GM21737 (cell line): Measurements from ENCODE around the gene SGIP1.

Experiments used
- ATAC-seq: cut with Tn5 transposase; IDR thresholded peaks from one replicate; pipeline ENCODE4 v1.9.1; 2021; ENCODE audit warnings: mild to moderate bottlenecking, moderate library complexity; ENCODE audit not compliant: unreplicated experiment

The SGIP1 gene

GRCh38 chr1:66599899-66600737 is 66.2 kb downstream of the SGIP1 start:
- no peak for ATAC-seq

- ATAC-seq: no peak
Measured at GRCh38 chr1:66605419-66605997, 71.6 kb downstream of the SGIP1 start.

- no peak for ATAC-seq
Measured at GRCh38 chr1:66606362-66607065, 72.6 kb downstream of the SGIP1 start.

GRCh38 chr1:66607458-66607857 is 73.5 kb downstream of the SGIP1 start:
- ATAC-seq: no peak

GRCh38 chr1:66613187-66613586 is 79.2 kb downstream of the SGIP1 start:
- ATAC-seq: no peak

GRCh38 chr1:66617362-66618184 is 83.6 kb downstream of the SGIP1 start:
- no peak for ATAC-seq

- ATAC-seq: no peak
Measured at GRCh38 chr1:66618390-66618789, 84.4 kb downstream of the SGIP1 start.

GRCh38 chr1:66623812-66624211 is 89.9 kb downstream of the SGIP1 start:
- no peak for ATAC-seq

- ATAC-seq: no peak
Measured at GRCh38 chr1:66624412-66625060, 90.6 kb downstream of the SGIP1 start.

- no peak for ATAC-seq
Measured at GRCh38 chr1:66626261-66626660, 92.3 kb downstream of the SGIP1 start.

GRCh38 chr1:66628926-66629325 is 95.0 kb downstream of the SGIP1 start:
- ATAC-seq: no peak

GRCh38 chr1:66633159-66633558 is 99.2 kb downstream of the SGIP1 start:
- no peak for ATAC-seq

GRCh38 chr1:66637146-66637545 is 103.2 kb downstream of the SGIP1 start:
- no peak for ATAC-seq

GRCh38 chr1:66641891-66642473 is 108.0 kb downstream of the SGIP1 start:
- ATAC-seq: no peak

- ATAC-seq: no peak
Measured at GRCh38 chr1:66642992-66643391, 109.0 kb downstream of the SGIP1 start.

- ATAC-seq: no peak
Measured at GRCh38 chr1:66644331-66644730, 110.4 kb downstream of the SGIP1 start.

- ATAC-seq: peak; percentile 72
Measured at GRCh38 chr1:66648901-66649595, 115.1 kb downstream of the SGIP1 start.

GRCh38 chr1:66652556-66652955 is 118.6 kb downstream of the SGIP1 start:
- no peak for ATAC-seq

- ATAC-seq: no peak
Measured at GRCh38 chr1:66654643-66655042, 120.7 kb downstream of the SGIP1 start.

GRCh38 chr1:66671455-66671854 is 137.5 kb downstream of the SGIP1 start:
- ATAC-seq: no peak
